Amniotic stem cell (primary cell): ENCODE data around the gene PPP2R2D.
"Not testable (repeated sequence)": the region's sequence is repeated elsewhere in the genome, so short reads cannot be mapped to it uniquely, and the experiment has no call there.

ENCODE experiments used
- DNase-seq: peaks from one replicate; lab custom pipeline; 2025; lab: John Stamatoyannopoulos, UW

PPP2R2D gene

DNA sequence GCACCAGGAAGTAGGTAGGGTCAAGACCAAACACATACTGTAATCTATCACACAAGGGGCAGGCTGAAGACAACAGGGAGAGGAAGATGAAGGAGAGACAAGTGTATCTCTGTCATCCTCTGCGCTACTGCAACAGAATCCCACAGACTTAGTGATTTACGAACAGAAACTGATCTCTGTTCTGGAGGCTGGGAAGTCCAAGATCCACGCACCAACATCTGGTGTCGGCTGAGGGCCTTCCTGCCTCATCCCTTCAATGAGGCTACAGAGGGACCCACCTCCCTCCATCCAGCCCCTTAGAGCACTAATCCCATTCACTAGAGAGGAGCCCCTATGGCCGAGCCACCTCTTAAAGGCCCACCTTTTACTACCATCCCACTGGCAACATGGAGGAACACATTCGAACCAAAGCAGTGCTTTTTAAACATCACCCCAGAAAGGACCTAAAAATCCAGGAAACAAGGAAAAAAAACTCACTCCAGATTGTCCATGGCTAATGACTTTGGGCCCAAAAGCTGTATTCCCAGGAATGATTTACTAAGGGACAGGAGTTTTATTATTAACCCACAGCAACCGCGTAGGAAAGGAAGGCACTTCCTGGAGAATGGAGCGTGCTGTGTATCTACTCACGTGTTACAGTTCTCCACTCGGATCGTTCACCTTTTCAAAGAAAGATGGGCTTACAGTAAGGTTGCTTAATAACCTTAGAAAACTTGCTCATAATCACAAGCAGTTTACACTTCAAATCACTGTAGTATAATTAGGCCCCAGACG is 76.7 kb downstream of the PPP2R2D start:
- DNase-seq, result no peak

DNA sequence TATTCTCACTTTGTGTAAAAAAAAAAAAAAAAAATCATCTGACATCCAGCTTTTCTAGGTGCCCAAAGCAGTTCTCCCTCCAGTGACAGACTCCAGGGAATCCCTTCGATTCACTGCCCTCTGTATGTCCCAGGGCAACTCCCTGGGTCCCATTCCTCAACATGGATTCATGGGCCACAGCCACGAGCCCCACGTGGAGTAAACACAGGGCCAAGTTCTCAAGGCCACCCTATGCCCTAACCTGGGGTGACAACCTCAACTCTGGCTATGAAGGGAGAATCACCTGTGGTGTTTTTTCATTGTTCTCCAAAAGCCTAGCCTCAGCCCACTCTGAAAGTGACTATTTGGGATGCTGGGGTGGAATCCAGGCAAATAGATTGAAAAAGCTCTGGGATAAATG is 77.6 kb downstream of the PPP2R2D start:
- no peak for DNase-seq

DNA sequence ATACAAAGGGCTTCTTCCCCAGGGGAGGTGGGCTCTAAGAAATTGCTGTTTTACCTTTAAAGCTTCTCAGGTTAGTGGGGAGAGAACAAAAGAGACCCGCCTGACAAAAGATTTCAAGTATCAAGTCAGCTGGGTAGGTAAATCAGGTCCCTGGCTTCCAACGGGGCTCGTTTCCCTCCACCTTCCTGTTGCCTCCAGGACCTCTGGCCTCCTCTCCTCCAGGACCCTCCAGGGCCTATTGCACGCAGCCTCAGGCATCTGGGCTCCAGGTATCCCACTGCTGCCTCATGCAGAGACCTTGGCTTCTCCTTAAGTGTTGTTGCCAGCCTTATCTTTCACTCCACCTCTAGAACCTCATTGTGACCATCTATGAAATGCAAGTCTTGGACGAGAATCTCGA is 78.0 kb downstream of the PPP2R2D start:
- no peak for DNase-seq

DNA sequence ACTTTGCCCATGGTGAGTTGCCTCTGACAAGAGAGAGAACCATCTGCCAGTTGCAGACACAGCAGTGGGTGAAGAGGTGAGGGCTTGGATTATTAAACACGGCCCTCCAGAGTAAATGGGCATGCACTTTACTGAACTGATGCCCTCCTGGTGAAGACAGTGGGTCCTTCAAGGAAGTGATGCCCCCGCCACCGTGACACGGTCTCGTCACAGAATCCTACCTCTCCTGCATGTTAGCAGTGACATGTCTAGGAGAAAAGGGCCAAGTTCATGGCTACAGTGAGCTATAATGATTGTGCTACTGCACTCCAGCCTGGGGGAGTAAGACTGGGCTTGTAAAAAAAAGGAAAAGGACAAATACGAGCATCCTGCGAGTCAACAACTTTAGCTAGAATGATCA is 78.5 kb downstream of the PPP2R2D start:
- DNase-seq, result no peak

DNA sequence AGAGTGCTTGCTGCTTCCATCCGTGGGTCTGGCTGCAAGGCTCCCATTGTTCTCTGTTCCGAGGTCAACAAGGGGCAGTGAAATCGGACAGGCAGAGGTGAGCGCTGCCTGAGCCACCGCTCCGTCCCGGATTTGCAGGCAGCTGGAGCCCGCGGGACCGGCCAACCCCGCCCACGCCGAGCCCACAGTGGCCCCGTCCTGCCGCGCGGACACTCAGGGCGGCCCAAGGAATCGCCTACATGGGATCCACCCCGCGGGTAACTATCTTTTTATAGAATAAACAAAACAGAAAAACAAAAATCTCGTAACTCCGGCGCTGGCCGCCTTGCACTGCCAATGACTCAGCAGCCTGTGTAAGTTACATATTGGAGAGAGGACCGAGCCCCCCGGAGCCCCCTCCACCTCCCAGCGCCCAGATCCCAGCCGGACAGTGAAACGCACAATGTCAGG is 79.0 kb downstream of the PPP2R2D start:
- DNase-seq, result no peak

DNA sequence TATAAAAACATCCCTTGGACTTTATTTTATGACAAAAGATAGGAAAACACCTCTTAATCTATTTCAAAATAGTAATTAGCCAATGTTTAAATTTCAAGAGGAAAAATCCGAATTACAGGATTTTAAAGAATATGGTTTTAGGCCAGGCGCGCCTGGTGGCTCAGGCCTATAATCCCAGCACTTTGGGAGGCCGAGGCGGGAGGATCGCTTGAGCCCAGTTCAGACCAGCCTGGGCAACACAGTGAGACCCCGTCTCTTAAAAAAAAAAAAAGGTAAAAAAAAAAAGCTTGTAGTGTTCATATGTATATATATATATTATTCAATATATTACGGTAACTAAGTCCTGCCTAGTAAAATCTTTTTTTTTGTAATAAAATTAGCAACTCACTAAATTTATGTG is 79.5 kb downstream of the PPP2R2D start:
- DNase-seq, result no peak

DNA sequence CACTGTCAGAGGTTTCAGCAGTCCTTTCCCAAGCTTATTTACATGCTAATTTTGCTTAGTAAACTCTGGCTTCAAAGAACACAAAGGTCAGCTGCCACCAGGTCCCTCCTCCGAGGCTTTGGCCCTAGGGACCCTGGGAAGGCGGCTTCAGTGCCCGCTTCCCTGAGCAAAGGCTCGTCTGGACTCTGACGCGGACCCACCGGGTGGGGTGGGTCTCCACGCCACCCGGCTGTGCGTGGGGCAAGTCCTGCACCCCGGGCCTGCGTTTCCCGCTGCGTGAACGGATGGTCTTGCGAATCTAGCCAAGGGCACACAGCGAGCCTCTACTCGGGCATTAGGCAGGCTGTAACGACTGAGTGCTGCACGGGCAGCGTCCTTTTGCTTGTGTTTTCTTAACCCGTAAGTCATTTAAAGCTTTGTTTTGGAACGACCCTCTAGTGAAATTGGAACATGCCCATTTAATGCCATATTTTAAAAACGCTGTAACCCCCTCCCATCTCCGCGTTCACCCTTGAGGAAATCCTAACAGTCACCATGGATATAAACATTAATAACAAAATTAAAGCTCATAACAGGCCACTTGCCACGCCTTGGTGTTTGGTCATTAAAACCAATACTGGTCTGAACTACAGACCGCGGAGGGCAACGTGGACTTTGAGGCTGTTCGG is 80.1 kb downstream of the PPP2R2D start:
- no peak for DNase-seq

DNA sequence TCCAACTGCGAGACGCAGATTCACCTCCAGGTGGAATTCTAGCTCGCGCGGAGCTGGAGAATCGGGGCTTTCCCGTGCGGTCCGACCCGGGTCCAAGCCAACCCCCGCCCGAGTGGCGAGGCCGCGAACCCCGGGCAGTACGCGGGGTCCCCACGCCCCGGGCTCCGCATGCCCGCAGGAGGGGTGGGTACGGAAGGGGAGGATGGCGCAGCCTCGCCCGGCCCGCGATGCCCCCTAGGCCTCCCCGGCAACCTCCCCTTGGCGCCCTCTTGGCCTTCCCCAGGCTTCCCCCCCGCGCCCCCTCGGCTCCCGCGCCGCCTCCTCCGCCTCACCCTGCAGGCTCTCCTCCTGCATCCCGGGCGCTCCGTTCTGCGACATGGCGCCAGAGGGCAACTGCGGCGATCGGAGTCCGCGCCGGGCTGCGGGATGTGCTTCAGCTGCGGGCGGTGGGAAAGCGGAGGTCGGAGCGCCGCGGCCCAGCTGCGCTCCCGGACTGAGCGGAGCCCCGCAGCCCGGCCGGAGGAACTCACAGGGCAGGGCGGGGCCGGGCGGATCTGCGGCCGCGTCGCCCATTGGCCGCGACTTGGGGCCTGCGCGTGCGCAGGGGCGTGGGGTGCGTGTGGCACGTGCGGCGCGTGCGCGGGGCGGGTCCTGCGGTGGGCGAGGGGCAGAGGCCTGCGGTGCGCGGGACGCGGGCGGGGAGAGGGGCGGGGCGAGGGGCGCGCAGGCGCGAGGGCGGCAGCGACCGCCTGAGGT is 80.8 kb downstream of the PPP2R2D start, which contains the start of gene BNIP3:
BNIP3 (minus strand) TSS at position 495 of the 756 bp plus-strand sequence; CDS start at position 378, 117 bp downstream.
- DNase-seq, result peak; percentile 94

DNA sequence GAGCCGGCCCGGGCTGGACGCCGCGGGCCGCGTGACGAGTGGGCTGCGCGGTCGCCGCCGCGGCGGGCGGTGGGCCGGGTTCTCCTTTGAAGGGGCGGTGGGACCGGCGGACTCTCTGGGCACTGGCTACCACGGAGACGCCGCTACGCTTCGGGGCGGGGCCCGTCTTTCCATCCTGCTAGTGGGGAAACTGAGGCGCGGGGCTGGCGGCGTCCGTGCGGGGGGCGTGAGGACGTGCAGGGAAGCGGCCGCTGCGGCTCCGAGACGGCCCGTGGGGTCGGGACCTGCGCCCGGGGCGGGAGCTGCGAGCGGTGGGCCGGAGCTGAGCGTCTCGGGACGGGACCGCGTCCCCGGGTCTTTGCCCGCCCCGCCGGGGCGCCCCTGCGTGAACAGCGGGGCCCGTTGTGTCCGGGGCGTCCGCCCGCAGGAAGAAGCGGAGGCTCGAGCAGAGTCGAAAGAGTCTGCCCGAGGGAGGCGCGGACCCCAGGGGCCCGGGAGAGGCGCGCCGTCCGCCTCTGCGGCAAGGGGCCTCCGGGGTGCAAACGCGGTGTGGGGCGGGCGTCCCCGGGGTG is 81.5 kb downstream of the PPP2R2D start:
- DNase-seq, result no peak

DNA sequence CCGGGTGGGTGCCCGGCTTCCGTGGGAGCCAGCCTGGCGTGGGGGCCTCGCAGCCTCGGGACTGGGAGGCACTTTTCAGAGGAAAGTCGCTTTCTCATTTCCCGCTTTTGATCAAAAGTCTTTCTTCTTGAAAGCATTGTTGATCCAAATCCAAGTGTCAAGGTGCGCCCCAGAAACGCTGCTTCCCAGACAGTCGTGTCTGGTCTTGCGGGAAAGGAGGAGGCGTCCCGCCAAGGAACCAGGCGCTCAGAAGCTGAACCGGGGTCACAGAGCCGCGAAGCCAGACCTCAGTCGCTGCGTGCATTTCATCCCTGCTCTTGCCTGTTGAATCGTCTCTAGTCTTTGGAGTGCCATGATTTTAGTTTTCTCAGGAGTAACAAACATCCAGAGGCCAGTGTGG is 82.0 kb downstream of the PPP2R2D start:
- no peak for DNase-seq

DNA sequence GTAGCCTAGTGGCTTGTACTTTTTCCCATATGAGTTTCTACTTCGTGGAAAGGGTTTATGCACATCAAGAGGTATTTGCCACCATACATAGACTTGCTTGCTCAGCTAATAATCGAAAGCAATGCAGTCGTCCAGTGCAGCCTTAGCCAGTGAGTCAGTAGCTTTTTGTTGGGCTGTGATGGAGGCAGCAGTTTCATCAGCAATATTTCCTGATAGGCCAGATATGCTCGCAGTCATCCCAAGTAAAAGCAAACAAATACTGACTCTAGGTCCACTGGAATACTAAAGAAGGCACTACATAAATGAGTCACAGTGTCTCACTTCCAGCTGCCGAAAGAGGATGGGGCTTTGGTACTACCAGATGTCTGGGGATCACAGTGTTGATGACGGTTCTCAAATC is 83.0 kb downstream of the PPP2R2D start:
- peak; percentile 55 for DNase-seq

DNA sequence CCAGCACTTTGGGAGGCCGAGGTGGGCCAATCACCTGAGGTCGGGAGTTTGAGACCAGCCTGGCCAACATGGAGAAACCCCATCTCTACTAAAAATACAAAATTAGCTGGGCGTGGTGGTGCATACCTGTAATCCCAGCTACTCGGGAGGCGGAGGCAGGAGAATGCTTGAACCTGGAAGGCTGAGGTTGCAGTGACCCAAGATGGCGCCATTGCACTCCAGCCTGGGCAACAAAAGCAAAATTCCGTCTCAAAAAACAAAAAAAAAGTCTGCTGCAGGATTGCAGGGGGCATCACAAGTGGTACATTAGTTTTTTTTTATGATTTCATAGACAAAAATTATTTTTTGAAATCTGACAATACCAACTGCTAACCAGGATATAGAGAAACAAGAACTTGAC is 86.0 kb downstream of the PPP2R2D start:
- DNase-seq, result not testable (repeated sequence)

DNA sequence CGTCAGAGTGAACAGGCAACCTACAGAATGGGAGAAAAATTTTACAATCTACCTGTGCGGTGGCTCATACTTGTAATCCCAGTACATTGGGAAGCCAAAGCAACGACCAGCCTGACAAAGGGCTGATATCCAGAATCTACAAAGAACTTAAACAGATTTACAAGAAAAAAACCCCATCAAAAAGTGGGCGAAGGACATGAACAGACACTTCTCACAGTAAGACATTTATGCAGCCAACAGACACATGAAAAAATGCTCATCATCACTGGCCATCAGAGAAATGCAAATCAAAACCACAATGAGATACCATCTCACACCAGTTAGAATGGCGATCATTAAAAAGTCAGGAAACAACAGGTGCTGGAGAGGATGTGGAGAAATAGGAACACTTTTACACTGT is 86.5 kb downstream of the PPP2R2D start:
- not testable (repeated sequence) for DNase-seq

DNA sequence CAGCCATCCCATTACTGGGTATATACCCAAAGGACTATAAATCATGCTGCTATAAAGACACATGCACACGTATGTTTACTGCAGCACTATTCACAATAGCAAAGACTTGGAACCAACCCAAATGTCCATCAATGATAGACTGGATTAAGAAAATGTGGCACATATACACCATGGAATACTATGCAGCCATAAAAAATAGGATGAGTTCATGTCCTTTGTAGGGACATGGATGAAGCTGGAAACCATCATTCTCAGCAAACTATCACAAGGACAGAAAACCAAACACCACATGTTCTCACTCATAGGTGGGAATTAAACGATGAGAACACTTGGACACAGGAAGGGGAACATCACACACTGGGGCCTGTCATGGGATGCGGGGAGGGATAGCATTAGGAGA is 87.0 kb downstream of the PPP2R2D start:
- not testable (repeated sequence) for DNase-seq

DNA sequence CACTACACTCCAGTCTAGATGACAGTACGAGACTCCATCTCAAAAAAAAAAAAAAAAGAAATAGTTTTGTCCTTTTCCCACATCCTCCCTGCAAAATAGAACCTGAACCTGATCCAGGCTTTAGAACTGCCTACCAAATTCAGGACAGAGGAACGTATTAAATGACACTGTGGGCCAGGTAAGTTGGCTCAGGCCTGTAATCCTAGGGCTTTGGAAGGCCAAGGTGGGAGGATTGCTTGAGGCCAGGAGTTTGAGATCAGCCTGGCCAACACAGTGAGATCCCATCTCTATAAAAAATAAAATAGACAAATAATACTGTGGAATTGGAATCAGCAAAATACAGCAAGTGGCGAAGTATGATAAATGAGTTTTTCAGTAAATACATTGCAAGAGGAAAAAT is 90.9 kb downstream of the PPP2R2D start:
- DNase-seq, result no peak

DNA sequence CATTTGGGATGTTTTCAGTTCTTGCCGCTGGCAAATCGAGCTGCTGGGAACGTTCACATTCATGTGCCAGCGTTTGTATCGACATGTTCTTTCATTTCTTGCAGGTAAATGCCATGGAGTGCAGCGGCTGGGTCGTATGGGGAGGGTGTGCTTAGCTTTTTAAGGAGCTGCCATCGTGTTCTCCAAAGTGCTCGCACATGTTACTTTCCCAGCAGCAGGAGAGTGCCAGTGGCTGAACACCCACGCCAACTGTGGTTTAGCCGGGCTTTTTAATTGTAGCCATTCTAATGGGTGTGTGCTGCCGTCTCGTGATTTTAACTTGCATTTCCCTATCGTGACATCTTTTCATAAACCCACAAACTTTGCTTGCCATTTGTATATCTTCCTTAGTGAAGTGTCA is 92.5 kb downstream of the PPP2R2D start:
- no peak for DNase-seq

DNA sequence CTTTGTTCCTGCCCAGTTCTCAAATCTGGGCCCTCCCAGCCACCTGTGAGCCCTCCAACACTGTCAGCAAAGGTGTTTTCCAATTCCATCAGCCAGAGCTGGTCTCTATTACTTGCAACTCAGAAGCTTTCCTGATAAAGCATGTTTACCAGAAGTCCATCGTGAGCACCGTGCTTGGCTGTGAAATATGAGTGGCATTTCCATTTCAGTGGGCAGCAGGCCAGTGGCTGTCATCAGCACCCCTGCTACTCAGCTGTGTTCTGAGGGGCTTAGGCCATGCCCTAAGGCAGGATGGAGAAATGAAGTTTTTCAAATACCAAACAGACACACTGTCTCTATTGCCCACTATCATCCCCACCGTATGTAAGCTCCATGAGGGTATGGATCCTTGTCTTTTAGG is 93.6 kb downstream of the PPP2R2D start:
- DNase-seq, result no peak

DNA sequence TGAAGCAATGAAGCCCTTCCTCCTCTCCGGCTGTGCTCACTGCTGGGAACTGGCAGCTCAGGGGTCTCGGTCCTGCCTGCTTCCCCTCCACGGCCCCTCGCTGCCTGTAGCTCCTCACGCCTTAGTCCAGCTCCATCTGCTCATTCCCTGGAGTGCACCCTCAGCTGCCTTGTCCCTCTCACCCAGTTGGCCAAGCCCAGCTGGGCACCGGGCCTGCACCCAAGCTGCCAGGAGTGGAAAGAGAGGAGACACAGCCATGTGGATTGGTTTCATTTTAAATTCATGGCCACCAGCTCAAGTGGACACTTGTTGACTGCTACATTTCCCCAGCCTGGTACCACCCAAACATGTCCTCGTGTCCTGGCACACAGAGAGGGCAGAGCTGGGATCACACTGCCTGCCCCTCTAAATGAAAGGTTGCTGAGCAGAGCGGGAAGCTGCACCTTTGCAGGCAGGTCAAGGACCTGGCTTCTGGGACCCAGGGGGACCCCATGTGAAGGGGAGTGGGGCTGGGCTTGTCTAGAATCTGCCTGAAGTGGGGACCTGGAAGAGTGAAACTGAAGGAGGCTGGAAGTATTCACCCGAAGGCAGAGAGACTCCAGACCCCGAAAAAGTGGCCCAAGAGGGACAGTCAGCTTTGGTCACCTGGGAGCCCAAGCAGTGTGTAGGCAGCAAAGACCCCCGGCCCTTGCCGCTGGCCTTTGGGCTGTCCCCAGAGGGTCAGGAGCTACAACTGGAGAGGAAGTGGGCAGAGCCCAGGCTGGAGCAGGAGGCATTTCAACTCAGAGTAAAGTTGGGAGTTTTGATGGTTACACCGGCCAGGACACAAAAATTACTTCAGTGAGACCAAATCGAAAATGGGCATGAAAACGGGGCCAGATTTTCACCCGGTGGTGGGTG is 95.9 kb downstream of the PPP2R2D start:
- no peak for DNase-seq

DNA sequence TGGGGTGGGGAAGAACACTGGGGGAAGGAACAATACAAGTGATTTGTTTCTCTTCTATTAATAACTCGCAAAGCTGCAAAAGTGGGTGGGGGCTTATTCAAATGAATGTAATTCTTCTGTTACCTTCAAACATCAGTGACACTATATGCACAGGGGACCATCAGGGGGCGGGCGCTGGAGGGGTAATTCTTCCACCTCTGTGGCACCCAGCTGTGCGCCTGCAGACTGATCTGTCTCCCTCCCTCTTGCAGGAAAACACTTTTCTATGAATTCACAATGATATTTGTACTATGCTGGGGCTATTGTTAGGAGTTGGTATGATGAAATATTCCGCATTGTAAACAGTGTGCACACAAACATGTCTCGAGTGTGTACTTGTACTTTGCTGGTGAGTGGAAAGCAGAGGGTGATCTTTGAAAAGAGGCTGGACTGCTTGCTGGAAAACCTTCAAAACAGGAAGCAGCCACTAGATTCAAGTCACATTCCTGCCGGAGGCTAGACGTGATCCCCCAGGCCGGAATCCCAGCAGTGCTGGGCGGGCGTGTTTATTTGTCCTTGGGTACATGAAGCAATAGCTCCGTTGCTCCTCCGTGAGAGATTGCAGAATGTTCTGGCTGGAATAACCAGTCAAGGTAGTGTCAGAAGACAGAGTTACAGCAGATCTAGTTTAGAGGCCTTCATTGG is 96.7 kb downstream of the PPP2R2D start:
- DNase-seq, result no peak

DNA sequence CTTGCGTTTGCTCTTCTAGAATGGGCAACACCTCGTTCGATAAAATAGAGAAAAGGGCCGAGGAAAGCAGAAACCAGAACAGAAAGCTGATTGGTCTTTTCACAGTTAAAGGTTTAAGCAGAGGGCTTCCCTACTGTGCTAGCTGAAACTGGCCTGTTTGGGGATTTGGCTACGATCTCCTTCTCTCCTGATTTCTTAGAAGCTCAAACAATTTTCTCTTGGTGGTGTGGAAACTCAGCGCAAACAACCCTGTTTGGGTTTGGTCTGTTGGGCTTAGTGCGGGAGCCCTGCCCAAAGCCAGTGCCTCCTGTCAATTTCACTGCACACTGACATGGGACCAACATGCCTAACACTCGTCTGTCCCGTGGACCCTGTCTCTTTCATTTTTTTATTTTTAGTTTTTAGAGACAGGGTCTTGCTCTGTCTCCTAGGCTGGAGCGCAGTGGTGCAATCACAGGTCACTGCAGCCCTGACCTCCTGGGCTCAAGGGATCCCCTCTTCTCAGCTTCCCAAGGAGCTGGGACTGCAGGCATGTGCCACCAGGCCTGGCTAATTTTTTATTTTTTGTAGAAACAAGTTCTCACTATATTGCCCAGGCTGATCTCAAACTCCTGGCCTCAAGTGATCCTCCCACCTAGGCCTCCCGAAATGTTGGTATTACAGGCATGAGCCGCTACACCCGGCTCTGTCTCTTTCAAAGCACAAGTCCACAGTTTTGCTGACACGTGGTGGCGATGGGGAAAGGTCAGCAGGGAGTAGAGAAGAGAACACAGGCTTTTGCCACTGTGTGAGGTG is 97.4 kb downstream of the PPP2R2D start:
- DNase-seq, result no peak
